ENCODE results near the gene HJURP.
"Not testable (repeated sequence)": the region's sequence is repeated elsewhere in the genome, so short reads cannot be mapped to it uniquely, and the experiment has no call there.

Gene HJURP

DNA sequence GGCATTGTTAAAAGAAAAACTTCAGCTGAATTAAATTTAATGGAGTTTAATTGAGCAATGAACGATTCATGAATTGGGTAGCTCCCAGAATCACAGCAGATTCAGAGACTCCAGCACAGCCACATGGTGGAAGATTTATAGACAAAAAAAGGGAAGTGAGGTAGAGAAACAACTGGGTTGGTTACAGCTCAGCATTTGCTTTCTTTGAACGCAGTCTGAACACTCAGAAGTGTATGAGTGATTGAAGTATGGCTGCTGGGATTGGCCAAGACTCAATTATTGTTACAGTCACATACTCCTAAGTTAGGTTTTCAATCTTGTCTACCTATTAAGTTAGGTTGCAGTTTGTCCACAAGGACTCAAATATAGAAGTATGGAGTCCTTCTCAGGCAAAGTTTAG lies 17.8 kb upstream of the HJURP start:
- Histone ChIP-seq H3K27me3 (replicated peaks in 2 of 5; ENCODE audit: control insufficient read depth in 4 of 5, insufficient read depth in 5 of 5, low read length in 4 of 5) (peaks cover 0 to 20% (median 2%) of the 10 kb centered on the region in 5 experiments), H3K9me3 (ENCODE audit: control extremely low read depth in 1 of 5, control insufficient read depth in 4 of 5, insufficient read depth in 2 of 5, low read depth in 1 of 5, low read length in 4 of 5) (peaks cover 0 to 16% (median 2%) of the 10 kb centered on the region in 5 experiments)
- CTCF ChIA-PET: interaction anchor here (0.8 to 4.4 kb wide), 3 partner anchors 11 to 673 kb away, joined by 3 to 25 read pairs (median 3); no protein-coding TSS in a partner anchor

DNA sequence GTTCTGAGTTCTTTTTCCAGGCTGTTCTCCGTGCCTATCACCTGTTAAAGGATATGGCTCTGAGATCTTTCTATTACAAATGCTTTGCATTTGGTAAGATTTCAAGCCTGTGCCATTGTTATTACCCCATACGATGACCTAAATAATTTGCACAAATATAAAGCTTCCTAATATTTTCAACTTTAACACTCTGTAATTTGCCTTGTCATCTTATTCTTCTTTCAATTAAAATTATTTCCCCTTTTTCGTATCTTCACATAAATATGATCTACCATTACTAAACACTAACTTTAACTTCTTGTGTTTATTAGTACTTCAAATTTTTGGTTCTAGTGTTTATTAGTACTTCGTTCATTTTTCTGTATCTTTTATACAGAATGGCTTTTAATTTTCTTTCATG lies 17.1 kb upstream of the HJURP start:
- POLR2A ChIA-PET: no interaction called here
- H3K27ac ChIP-seq (ENCODE audit: insufficient read depth in 1 of 2, low read depth in 1 of 2, low read length in 2 of 2, poor library complexity in 1 of 2, severe bottlenecking in 2 of 2): no peak overlapping the region
- CTCF ChIA-PET: interaction anchor here (1.0 to 4.4 kb wide), 2 partner anchors 10 to 13 kb away, joined by 3 to 25 read pairs; no protein-coding TSS in a partner anchor
- peaks cover 0 to 5% (median 1%) of the 10 kb centered on the region in 4 experiments for H3K4me1 ChIP-seq (ENCODE audit: control extremely low read depth in 1 of 4, control insufficient read depth in 4 of 4, insufficient read depth in 4 of 4, low read length in 3 of 4)
- 93% methylated on average over 1 of the region's 4 CpGs for WGBS (ENCODE audit: insufficient coverage)
- peaks cover 0 to 19% (median 2%) of the 10 kb centered on the region in 5 experiments for H3K9me3 ChIP-seq (ENCODE audit: control extremely low read depth in 1 of 5, control insufficient read depth in 4 of 5, insufficient read depth in 2 of 5, low read depth in 1 of 5, low read length in 4 of 5)
- H3K27me3 ChIP-seq (replicated peaks in 2 of 5; ENCODE audit: control insufficient read depth in 4 of 5, insufficient read depth in 5 of 5, low read length in 4 of 5): peaks cover 0 to 20% (median 2%) of the 10 kb centered on the region in 5 experiments
- peaks cover 0 to 2% (median 0%) of the 10 kb centered on the region in 4 experiments for H3K36me3 ChIP-seq (ENCODE audit: control insufficient read depth in 4 of 4, insufficient read depth in 4 of 4, low read length in 3 of 4)
- DNase-seq: no peak
- no peak overlapping the region for H3K4me3 ChIP-seq (ENCODE audit: control insufficient read depth in 1 of 7, extremely low read depth in 1 of 7, insufficient read depth in 4 of 7, low read depth in 2 of 7, low read length in 6 of 7)

More for the DNA sequence above, 17.8 kb upstream of the HJURP start:
- H3K4me3 ChIP-seq (ENCODE audit: control insufficient read depth in 1 of 7, extremely low read depth in 1 of 7, insufficient read depth in 4 of 7, low read depth in 2 of 7, low read length in 6 of 7); H3K36me3 ChIP-seq (ENCODE audit: control insufficient read depth in 4 of 4, insufficient read depth in 4 of 4, low read length in 3 of 4); H3K4me1 ChIP-seq (ENCODE audit: control extremely low read depth in 1 of 4, control insufficient read depth in 4 of 4, insufficient read depth in 4 of 4, low read length in 3 of 4); POLR2A ChIA-PET; H3K27ac ChIP-seq (ENCODE audit: insufficient read depth in 1 of 2, low read depth in 1 of 2, low read length in 2 of 2, poor library complexity in 1 of 2, severe bottlenecking in 2 of 2): not testable (repeated sequence)
- peak; percentile 70 to 90 (median 82) for DNase-seq
- 0% methylated on average over 1 of the region's 2 CpGs for WGBS (ENCODE audit: insufficient coverage)

DNA sequence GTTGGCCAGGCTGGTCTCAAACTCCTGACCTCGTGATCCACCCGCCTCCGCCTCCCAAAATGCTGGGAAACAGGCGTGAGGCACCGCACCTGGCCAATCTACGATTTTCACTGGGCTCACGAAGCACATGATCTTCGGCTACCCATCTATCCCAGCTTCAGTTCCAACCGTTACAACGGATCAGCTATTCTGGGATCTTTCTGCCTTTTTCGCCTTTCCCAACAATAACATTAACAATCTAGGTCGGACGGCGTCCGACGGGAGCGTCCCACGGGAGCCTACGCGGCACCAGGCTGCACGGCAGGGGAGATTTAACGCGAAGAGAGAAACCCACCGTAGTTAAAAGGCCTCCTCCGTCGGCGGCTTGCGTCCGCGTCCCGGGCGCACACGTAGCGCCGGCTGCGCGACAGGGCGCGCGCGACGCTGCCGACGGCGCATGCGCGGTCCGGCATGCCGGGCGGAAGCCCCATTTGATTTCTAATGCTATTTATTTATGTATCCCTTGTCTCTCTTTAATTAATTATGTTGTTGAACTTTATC lies 13.7 kb upstream of the HJURP start, which contains the start of gene MSL3B:
TSS of gene MSL3B (minus strand) at position 394 of the 540 bp plus-strand sequence.
- peak; percentile 61 to 77 (median 77) for DNase-seq
- peak within 1 kb of the TSS in 1 of 2 experiments; percentile 39 for H3K27ac ChIP-seq (ENCODE audit: insufficient read depth in 1 of 2, low read depth in 1 of 2, low read length in 2 of 2, poor library complexity in 1 of 2, severe bottlenecking in 2 of 2)
- 20% methylated on average over 28 of the region's 50 CpGs for WGBS (ENCODE audit: insufficient coverage)

DNA sequence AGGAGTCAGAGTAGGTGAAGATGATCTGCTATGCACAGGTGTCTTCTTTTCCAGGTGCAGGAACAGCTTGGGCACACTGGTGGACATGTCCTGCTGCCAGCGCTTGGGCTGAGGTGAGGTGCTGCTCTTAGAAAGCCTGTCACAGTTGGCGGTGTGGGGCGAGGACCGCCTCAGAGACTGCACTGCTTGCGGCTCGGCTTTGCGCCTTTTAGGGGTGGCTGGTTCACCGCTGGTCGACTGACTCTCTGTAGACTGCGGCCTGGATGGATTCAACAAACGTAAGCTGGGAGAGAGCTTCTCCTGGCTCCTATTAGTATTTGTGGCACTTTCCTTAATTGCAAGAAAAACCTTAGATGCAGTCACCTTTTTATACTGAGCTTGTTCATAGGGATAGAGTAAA lies 12.1 kb upstream of the HJURP start:
- no peak for DNase-seq
- Histone ChIP-seq H3K4me3 (ENCODE audit: control insufficient read depth in 1 of 7, extremely low read depth in 1 of 7, insufficient read depth in 4 of 7, low read depth in 2 of 7, low read length in 6 of 7) (no peak overlapping the region), H3K4me1 (ENCODE audit: control extremely low read depth in 1 of 4, control insufficient read depth in 4 of 4, insufficient read depth in 4 of 4, low read length in 3 of 4) (peaks cover 0 to 5% (median 1%) of the 10 kb centered on the region in 4 experiments), H3K27ac (ENCODE audit: insufficient read depth in 1 of 2, low read depth in 1 of 2, low read length in 2 of 2, poor library complexity in 1 of 2, severe bottlenecking in 2 of 2) (no peak overlapping the region), H3K27me3 (replicated peaks in 2 of 5; ENCODE audit: control insufficient read depth in 4 of 5, insufficient read depth in 5 of 5, low read length in 4 of 5) (peaks cover 0 to 14% (median 0%) of the 10 kb centered on the region in 5 experiments), H3K36me3 (ENCODE audit: control insufficient read depth in 4 of 4, insufficient read depth in 4 of 4, low read length in 3 of 4) (peaks cover 0 to 3% (median 0%) of the 10 kb centered on the region in 4 experiments), H3K9me3 (ENCODE audit: control extremely low read depth in 1 of 5, control insufficient read depth in 4 of 5, insufficient read depth in 2 of 5, low read depth in 1 of 5, low read length in 4 of 5) (peaks cover 0 to 19% (median 2%) of the 10 kb centered on the region in 5 experiments)
- WGBS (ENCODE audit: insufficient coverage): 96% methylated on average over 11 of the region's 11 CpGs
- CTCF ChIA-PET: interaction anchor here (1.7 to 2.9 kb wide), 2 partner anchors 9 to 11 kb away, joined by 3 to 16 read pairs; no protein-coding TSS in a partner anchor
- POLR2A ChIA-PET: no interaction called here

More for the DNA sequence above, 13.7 kb upstream of the HJURP start, which contains the start of gene MSL3B:
- Histone ChIP-seq H3K27me3 (replicated peaks in 2 of 5; ENCODE audit: control insufficient read depth in 4 of 5, insufficient read depth in 5 of 5, low read length in 4 of 5) (peaks cover 0 to 14% (median 0%) of the 10 kb centered on the region in 5 experiments), H3K9me3 (ENCODE audit: control extremely low read depth in 1 of 5, control insufficient read depth in 4 of 5, insufficient read depth in 2 of 5, low read depth in 1 of 5, low read length in 4 of 5) (peaks cover 0 to 19% (median 2%) of the 10 kb centered on the region in 5 experiments), H3K36me3 (ENCODE audit: control insufficient read depth in 4 of 4, insufficient read depth in 4 of 4, low read length in 3 of 4) (peaks cover 0 to 3% (median 0%) of the 10 kb centered on the region in 4 experiments), H3K4me3 (ENCODE audit: control insufficient read depth in 1 of 7, extremely low read depth in 1 of 7, insufficient read depth in 4 of 7, low read depth in 2 of 7, low read length in 6 of 7) (peak within 1 kb of the TSS; percentile 43 to 81 (median 67)), H3K4me1 (ENCODE audit: control extremely low read depth in 1 of 4, control insufficient read depth in 4 of 4, insufficient read depth in 4 of 4, low read length in 3 of 4) (peaks cover 0 to 5% (median 1%) of the 10 kb centered on the region in 4 experiments)
- POLR2A ChIA-PET: no interaction called here
- CTCF ChIA-PET: interaction anchor here (0.7 to 2.9 kb wide), 2 partner anchors 11 to 170 kb away, joined by 3 to 16 read pairs; no protein-coding TSS in a partner anchor

DNA sequence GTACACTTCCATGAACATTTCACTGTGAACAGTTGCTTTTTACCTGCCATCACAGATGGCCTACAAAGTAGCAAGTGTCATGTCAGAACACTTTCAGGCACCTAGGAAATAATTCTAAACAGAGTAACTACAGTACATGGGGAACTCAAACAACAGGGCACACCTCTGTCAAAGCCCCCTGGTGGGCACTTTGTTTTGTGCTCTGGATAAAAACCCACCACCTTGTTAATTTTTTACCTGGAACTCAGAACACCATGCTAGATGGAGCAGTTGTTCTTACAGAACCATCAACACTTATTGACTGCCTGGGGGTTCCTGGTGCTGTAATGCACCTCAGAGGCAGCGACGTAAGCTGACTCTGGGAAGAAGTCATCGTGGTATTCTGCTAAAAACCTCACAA lies 11.5 kb upstream of the HJURP start:
- Histone ChIP-seq H3K4me1 (ENCODE audit: control extremely low read depth in 1 of 4, control insufficient read depth in 4 of 4, insufficient read depth in 4 of 4, low read length in 3 of 4) (peaks cover 0 to 5% (median 1%) of the 10 kb centered on the region in 4 experiments), H3K27ac (ENCODE audit: insufficient read depth in 1 of 2, low read depth in 1 of 2, low read length in 2 of 2, poor library complexity in 1 of 2, severe bottlenecking in 2 of 2) (no peak overlapping the region), H3K4me3 (ENCODE audit: control insufficient read depth in 1 of 7, extremely low read depth in 1 of 7, insufficient read depth in 4 of 7, low read depth in 2 of 7, low read length in 6 of 7) (no peak overlapping the region), H3K27me3 (replicated peaks in 2 of 5; ENCODE audit: control insufficient read depth in 4 of 5, insufficient read depth in 5 of 5, low read length in 4 of 5) (peaks cover 0 to 14% (median 0%) of the 10 kb centered on the region in 5 experiments), H3K9me3 (ENCODE audit: control extremely low read depth in 1 of 5, control insufficient read depth in 4 of 5, insufficient read depth in 2 of 5, low read depth in 1 of 5, low read length in 4 of 5) (peaks cover 0 to 19% (median 2%) of the 10 kb centered on the region in 5 experiments), H3K36me3 (ENCODE audit: control insufficient read depth in 4 of 4, insufficient read depth in 4 of 4, low read length in 3 of 4) (peaks cover 0 to 3% (median 0%) of the 10 kb centered on the region in 4 experiments)
- peak; percentile 16 to 34 (median 27) for DNase-seq
- ChIA-PET CTCF (interaction anchor here (1.7 to 2.9 kb wide), 2 partner anchors 9 to 10 kb away, joined by 3 to 16 read pairs; no protein-coding TSS in a partner anchor), POLR2A (no interaction called here)
- WGBS (ENCODE audit: insufficient coverage): no CpG with 5 or more reads among the region's 3 CpGs

DNA sequence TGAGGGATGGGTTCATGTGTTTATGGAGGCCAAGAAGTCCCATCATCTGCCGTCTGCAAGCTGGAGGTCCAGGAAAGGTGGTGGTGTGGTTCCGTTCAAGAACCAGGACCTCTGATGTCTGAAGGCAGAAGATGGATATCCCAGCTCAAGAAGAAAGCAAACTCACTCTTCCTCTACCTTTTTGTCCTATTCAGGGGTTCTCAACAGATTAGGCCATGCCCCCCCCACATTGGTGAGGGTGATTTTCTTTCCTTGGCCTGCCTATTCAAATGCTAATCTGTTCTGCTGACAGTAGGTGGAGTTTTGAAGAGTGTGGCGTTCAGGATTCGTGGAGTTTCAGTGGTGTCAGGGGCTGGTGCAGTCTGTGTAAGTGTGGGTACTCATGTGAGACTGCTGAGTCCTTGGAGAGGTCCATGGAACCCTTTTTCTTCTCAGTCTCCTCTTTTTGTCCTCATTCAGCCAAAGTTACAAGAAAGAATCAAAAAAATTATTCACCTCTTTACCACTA lies 8.0 kb upstream of the HJURP start:
- H3K27ac ChIP-seq (ENCODE audit: insufficient read depth in 1 of 2, low read depth in 1 of 2, low read length in 2 of 2, poor library complexity in 1 of 2, severe bottlenecking in 2 of 2): no peak overlapping the region
- H3K36me3 ChIP-seq (ENCODE audit: control insufficient read depth in 4 of 4, insufficient read depth in 4 of 4, low read length in 3 of 4): peaks cover 0 to 3% (median 0%) of the 10 kb centered on the region in 4 experiments
- peaks cover 0 to 8% (median under 1%) of the 10 kb centered on the region in 4 experiments for H3K4me1 ChIP-seq (ENCODE audit: control extremely low read depth in 1 of 4, control insufficient read depth in 4 of 4, insufficient read depth in 4 of 4, low read length in 3 of 4)
- no peak overlapping the region for H3K4me3 ChIP-seq (ENCODE audit: control insufficient read depth in 1 of 7, extremely low read depth in 1 of 7, insufficient read depth in 4 of 7, low read depth in 2 of 7, low read length in 6 of 7)
- CTCF ChIA-PET: interaction anchor here (1.2 to 1.4 kb wide), 2 partner anchors 9 to 11 kb away, joined by 3 read pairs; no protein-coding TSS in a partner anchor
- WGBS (ENCODE audit: insufficient coverage): 90% methylated on average over 4 of the region's 4 CpGs
- peaks cover 0 to 3% (median 0%) of the 10 kb centered on the region in 5 experiments for H3K27me3 ChIP-seq (replicated peaks in 2 of 5; ENCODE audit: control insufficient read depth in 4 of 5, insufficient read depth in 5 of 5, low read length in 4 of 5)
- POLR2A ChIA-PET: no interaction called here
- no peak for DNase-seq
- peaks cover 0 to 6% (median 0%) of the 10 kb centered on the region in 5 experiments for H3K9me3 ChIP-seq (ENCODE audit: control extremely low read depth in 1 of 5, control insufficient read depth in 4 of 5, insufficient read depth in 2 of 5, low read depth in 1 of 5, low read length in 4 of 5)
